ENCODE measurements around the gene UMAD1.

Gene UMAD1

DNA sequence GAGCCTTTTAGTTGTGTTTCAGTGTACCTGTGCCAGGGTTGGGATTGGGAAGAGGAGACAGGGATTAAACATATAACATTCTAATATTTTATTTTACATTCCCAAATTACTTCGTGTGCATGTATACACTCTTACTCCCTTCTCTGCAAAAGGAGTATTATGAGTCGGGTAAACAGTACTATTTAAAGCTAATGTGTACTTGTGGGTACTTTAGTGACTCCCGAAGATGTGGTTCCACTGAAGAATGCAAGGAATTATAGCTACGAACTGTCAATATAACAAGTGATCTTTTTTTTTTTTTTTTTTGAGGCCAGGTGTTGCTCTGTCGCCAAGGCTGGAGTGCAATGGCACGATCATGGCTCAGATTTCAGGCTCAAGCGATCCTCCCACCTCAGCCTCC lies 200.5 kb downstream of the UMAD1 start (continued):
- TF ChIP-seq CSDC2 (CRISPR knock-in tag; IDR thresholded peaks at IDR 0.05) = no peak
- TF ChIP-seq, protein P1, sequence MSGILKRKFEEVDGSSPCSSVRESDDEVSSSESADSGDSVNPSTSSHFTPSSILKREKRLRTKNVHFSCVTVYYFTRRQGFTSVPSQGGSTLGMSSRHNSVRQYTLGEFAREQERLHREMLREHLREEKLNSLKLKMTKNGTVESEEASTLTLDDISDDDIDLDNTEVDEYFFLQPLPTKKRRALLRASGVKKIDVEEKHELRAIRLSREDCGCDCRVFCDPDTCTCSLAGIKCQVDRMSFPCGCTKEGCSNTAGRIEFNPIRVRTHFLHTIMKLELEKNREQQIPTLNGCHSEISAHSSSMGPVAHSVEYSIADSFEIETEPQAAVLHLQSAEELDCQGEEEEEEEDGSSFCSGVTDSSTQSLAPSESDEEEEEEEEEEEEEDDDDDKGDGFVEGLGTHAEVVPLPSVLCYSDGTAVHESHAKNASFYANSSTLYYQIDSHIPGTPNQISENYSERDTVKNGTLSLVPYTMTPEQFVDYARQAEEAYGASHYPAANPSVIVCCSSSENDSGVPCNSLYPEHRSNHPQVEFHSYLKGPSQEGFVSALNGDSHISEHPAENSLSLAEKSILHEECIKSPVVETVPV (CRISPR knock-in tag; IDR thresholded peaks at IDR 0.05) = no peak
- TF ChIP-seq RARB (CRISPR knock-in tag; IDR thresholded peaks at IDR 0.05) = no peak
- no peak for TF ChIP-seq ZNF70 (CRISPR knock-in tag; IDR thresholded peaks at IDR 0.05)
- TF ChIP-seq OSR1 (CRISPR knock-in tag; IDR thresholded peaks at IDR 0.05) = no peak
- no peak for TF ChIP-seq ZC3H10 (CRISPR knock-in tag; IDR thresholded peaks at IDR 0.05)
- TF ChIP-seq, protein P2, sequence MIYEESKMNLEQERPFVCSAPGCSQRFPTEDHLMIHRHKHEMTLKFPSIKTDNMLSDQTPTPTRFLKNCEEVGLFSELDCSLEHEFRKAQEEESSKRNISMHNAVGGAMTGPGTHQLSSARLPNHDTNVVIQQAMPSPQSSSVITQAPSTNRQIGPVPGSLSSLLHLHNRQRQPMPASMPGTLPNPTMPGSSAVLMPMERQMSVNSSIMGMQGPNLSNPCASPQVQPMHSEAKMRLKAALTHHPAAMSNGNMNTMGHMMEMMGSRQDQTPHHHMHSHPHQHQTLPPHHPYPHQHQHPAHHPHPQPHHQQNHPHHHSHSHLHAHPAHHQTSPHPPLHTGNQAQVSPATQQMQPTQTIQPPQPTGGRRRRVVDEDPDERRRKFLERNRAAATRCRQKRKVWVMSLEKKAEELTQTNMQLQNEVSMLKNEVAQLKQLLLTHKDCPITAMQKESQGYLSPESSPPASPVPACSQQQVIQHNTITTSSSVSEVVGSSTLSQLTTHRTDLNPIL (CRISPR knock-in tag; IDR thresholded peaks at IDR 0.05; ENCODE audit: low read depth) = no peak

DNA sequence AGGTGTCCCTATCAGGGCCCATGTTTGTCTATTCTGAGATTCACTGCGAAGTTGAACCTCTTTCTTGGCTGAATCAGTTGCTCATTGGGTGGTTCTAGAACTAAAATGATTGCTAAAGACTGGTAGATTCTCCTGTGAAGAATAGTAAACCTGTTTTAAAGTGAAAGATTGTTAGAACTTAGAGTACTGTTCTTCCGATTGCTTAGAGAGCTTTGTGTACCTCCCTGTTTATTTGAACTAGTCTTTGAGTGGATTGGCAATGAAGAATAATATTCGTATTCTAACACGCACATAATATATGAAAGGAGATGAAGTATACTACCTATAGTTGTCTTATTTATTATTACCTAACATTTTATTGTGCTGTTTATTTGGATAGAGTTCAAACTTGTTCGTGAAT lies 202.7 kb downstream of the UMAD1 start:
- no peak for ATAC-seq

More for the DNA sequence above, 202.7 kb downstream of the UMAD1 start:
- TF ChIP-seq TCF4 (CRISPR knock-in tag; IDR thresholded peaks at IDR 0.05; ENCODE audit: borderline replicate concordance) (no peak), TOX (CRISPR knock-in tag; IDR thresholded peaks at IDR 0.05; ENCODE audit: borderline replicate concordance) (no peak), CSDC2 (CRISPR knock-in tag; IDR thresholded peaks at IDR 0.05) (no peak), ARNTL (CRISPR knock-in tag; IDR thresholded peaks at IDR 0.05; ENCODE audit: borderline replicate concordance, low read depth) (no peak), ZNF8 (CRISPR knock-in tag; IDR thresholded peaks at IDR 0.05) (no peak), GLIS3 (CRISPR knock-in tag; IDR thresholded peaks at IDR 0.05) (no peak), ZNF70 (CRISPR knock-in tag; IDR thresholded peaks at IDR 0.05) (no peak), ZFP3 (CRISPR knock-in tag; IDR thresholded peaks at IDR 0.05) (no peak), TSHZ2 (CRISPR knock-in tag; IDR thresholded peaks at IDR 0.05) (no peak), OSR1 (CRISPR knock-in tag; IDR thresholded peaks at IDR 0.05) (no peak), SNAI2 (CRISPR knock-in tag; IDR thresholded peaks at IDR 0.05) (no peak), PPARA (CRISPR knock-in tag; IDR thresholded peaks at IDR 0.05; ENCODE audit: borderline replicate concordance) (no peak), ISL1 (CRISPR knock-in tag; IDR thresholded peaks at IDR 0.05) (no peak), BACH2 (CRISPR knock-in tag; IDR thresholded peaks at IDR 0.05; ENCODE audit: borderline replicate concordance) (no peak), ZC3H10 (CRISPR knock-in tag; IDR thresholded peaks at IDR 0.05) (no peak), ZFP30 (CRISPR knock-in tag; IDR thresholded peaks at IDR 0.05) (no peak)
- TF ChIP-seq, protein P2 (CRISPR knock-in tag; IDR thresholded peaks at IDR 0.05; ENCODE audit: low read depth) = no peak
- TF ChIP-seq, protein P3, sequence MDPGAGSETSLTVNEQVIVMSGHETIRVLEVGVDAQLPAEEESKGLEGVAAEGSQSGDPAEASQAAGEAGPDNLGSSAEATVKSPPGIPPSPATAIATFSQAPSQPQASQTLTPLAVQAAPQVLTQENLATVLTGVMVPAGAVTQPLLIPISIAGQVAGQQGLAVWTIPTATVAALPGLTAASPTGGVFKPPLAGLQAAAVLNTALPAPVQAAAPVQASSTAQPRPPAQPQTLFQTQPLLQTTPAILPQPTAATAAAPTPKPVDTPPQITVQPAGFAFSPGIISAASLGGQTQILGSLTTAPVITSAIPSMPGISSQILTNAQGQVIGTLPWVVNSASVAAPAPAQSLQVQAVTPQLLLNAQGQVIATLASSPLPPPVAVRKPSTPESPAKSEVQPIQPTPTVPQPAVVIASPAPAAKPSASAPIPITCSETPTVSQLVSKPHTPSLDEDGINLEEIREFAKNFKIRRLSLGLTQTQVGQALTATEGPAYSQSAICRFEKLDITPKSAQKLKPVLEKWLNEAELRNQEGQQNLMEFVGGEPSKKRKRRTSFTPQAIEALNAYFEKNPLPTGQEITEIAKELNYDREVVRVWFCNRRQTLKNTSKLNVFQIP (CRISPR knock-in tag; IDR thresholded peaks at IDR 0.05; ENCODE audit: borderline replicate concordance, low read depth) = no peak
- TF ChIP-seq, protein P4, sequence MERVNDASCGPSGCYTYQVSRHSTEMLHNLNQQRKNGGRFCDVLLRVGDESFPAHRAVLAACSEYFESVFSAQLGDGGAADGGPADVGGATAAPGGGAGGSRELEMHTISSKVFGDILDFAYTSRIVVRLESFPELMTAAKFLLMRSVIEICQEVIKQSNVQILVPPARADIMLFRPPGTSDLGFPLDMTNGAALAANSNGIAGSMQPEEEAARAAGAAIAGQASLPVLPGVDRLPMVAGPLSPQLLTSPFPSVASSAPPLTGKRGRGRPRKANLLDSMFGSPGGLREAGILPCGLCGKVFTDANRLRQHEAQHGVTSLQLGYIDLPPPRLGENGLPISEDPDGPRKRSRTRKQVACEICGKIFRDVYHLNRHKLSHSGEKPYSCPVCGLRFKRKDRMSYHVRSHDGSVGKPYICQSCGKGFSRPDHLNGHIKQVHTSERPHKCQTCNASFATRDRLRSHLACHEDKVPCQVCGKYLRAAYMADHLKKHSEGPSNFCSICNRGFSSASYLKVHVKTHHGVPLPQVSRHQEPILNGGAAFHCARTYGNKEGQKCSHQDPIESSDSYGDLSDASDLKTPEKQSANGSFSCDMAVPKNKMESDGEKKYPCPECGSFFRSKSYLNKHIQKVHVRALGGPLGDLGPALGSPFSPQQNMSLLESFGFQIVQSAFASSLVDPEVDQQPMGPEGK (CRISPR knock-in tag; IDR thresholded peaks at IDR 0.05; ENCODE audit: borderline replicate concordance) = no peak
- TF ChIP-seq, protein P1 (CRISPR knock-in tag; IDR thresholded peaks at IDR 0.05) = no peak

Data from SK-N-SH treated with all-trans-retinoic acid at 6 μM for 48 hours (cell line).